ENCODE data around the gene EFNA5.

EFNA5 gene

GRCh38 chr5:107337281-107337680 is 333.5 kb downstream of the EFNA5 start:
- H3K27ac Mint-ChIP-seq (ENCODE audit: low read depth), result no peak overlapping the region
- no peak for DNase-seq (ENCODE audit: low spot score in 2 of 2)
- no peaks in the 10 kb centered on the region for H3K4me1 Mint-ChIP-seq
- H3K9me3 Mint-ChIP-seq, result no peaks in the 10 kb centered on the region
- no peaks in the 10 kb centered on the region for H3K27me3 Mint-ChIP-seq
- H3K4me3 Mint-ChIP-seq, result no peak overlapping the region
- H3K36me3 Mint-ChIP-seq (ENCODE audit: insufficient read depth), result no peaks in the 10 kb centered on the region
- no peak for ATAC-seq (replicated peaks; ENCODE audit: extremely low read depth, poor library complexity, severe bottlenecking)

- Mint-ChIP-seq H3K27me3 (no peaks in the 10 kb centered on the region), H3K27ac (ENCODE audit: low read depth) (no peak overlapping the region), H3K9me3 (no peaks in the 10 kb centered on the region), H3K4me3 (no peak overlapping the region), H3K4me1 (no peaks in the 10 kb centered on the region), H3K36me3 (ENCODE audit: insufficient read depth) (no peaks in the 10 kb centered on the region)
- ATAC-seq (replicated peaks; ENCODE audit: extremely low read depth, poor library complexity, severe bottlenecking), result no peak
- DNase-seq (ENCODE audit: low spot score in 2 of 2), result no peak
These were observed 338.9 kb downstream of the EFNA5 start for GRCh38 chr5:107331882-107332281.

- Mint-ChIP-seq H3K9me3 (no peaks in the 10 kb centered on the region), H3K27ac (ENCODE audit: low read depth) (no peak overlapping the region), H3K4me3 (no peak overlapping the region), H3K27me3 (no peaks in the 10 kb centered on the region), H3K36me3 (ENCODE audit: insufficient read depth) (no peaks in the 10 kb centered on the region), H3K4me1 (no peaks in the 10 kb centered on the region)
- ATAC-seq (replicated peaks; ENCODE audit: extremely low read depth, poor library complexity, severe bottlenecking) (no peak), DNase-seq (ENCODE audit: low spot score in 2 of 2) (no peak)
These were observed 339.4 kb downstream of the EFNA5 start for GRCh38 chr5:107331312-107331711.

- no peaks in the 10 kb centered on the region for H3K36me3 Mint-ChIP-seq (ENCODE audit: insufficient read depth)
- no peak overlapping the region for H3K27ac Mint-ChIP-seq (ENCODE audit: low read depth)
- H3K27me3 Mint-ChIP-seq, result no peaks in the 10 kb centered on the region
These were observed 339.8 kb downstream of the EFNA5 start for GRCh38 chr5:107330903-107331302.

GRCh38 chr5:107329850-107330249 is 340.9 kb downstream of the EFNA5 start:
- ATAC-seq (replicated peaks; ENCODE audit: extremely low read depth, poor library complexity, severe bottlenecking) (no peak), DNase-seq (ENCODE audit: low spot score in 2 of 2) (no peak)
- H3K4me3 Mint-ChIP-seq, result no peak overlapping the region
- H3K27ac Mint-ChIP-seq (ENCODE audit: low read depth), result no peak overlapping the region
- H3K36me3 Mint-ChIP-seq (ENCODE audit: insufficient read depth), result no peaks in the 10 kb centered on the region
- H3K4me1 Mint-ChIP-seq, result no peaks in the 10 kb centered on the region
- no peaks in the 10 kb centered on the region for H3K9me3 Mint-ChIP-seq
- no peaks in the 10 kb centered on the region for H3K27me3 Mint-ChIP-seq

More at GRCh38 chr5:107330903-107331302, 339.8 kb downstream of the EFNA5 start:
- Mint-ChIP-seq H3K9me3 (no peaks in the 10 kb centered on the region), H3K4me3 (no peak overlapping the region), H3K4me1 (no peaks in the 10 kb centered on the region)
- DNase-seq (ENCODE audit: low spot score in 2 of 2), result no peak
- ATAC-seq (replicated peaks; ENCODE audit: extremely low read depth, poor library complexity, severe bottlenecking), result no peak

Measured in central memory CD8-positive, alpha-beta T cell (primary cell).